HUES6 (cell line): ENCODE data around the gene GRID1.

Experiments
- H3K27ac ChIP-seq: 2 replicates; pipeline ENCODE4 v1.7.0; 2013; ENCODE audit warnings: low read depth, mild to moderate bottlenecking, low read length, inconsistent platforms
- H3K27me3 ChIP-seq: 2 replicates; pipeline ENCODE4 v1.6.1; 2013; ENCODE audit warnings: low read length; ENCODE audit not compliant: control insufficient read depth, insufficient read depth
- H3K36me3 ChIP-seq: 2 replicates; pipeline ENCODE4 v1.6.1; 2013; ENCODE audit warnings: low read length; ENCODE audit not compliant: control insufficient read depth, insufficient read depth
- H3K4me1 ChIP-seq: 2 replicates; pipeline ENCODE4 v1.6.1; 2013; ENCODE audit warnings: low read length; ENCODE audit not compliant: control insufficient read depth, insufficient read depth
- H3K4me3 ChIP-seq: 2 replicates; pipeline ENCODE4 v1.5.1; 2013; ENCODE audit warnings: low read depth, low read length
- H3K9ac ChIP-seq: one replicate; pipeline ENCODE4 v1.6.1; 2013; ENCODE audit warnings: mild to moderate bottlenecking, low read length
- H3K9me3 ChIP-seq: 2 replicates; pipeline ENCODE4 v1.6.1; 2013; ENCODE audit warnings: low read depth, low read length; ENCODE audit not compliant: control insufficient read depth, insufficient read depth

GRID1 gene

DNA sequence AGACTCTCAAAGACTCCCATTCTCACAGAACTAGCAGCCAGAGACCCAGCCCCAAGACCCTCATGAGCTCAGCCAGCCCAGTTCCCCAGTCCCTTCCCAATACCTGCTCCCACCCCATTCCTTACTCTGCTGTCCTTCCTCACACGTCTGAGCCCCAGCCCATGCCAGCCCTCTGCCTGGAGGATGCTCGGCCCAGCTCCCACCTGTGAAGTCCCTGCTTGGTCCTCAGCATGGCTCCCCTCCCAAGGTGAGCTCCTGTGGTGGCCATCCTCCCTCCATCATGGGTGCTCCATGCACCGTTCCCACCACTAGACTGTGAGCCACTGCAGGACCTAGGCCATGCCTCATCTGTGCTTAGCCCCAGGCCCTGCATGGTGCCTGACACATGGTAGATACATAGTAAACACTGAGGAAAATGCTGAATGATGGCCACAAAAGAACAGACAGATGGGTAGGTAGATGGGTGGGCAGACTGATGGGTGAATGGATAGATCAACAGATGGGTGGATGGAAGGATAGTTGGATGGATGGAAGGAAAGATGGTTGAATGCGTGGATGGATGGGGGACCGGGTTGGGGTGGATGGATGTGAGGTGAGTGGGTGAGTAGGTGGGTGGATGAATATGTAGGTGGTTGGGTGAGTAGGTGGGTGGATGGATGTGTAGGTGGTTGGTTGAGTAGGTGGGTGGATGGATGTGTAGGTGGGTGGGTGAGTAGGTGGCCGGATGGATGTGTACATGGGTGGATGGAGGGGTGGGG lies 138.9 kb downstream of the GRID1 start:
- H3K9ac ChIP-seq: no peak overlapping the region
- peaks cover 15% of the 10 kb centered on the region for H3K4me1 ChIP-seq
- H3K27me3 ChIP-seq: no peaks in the 10 kb centered on the region
- H3K9me3 ChIP-seq: no peaks in the 10 kb centered on the region
- H3K36me3 ChIP-seq: no peaks in the 10 kb centered on the region
- H3K27ac ChIP-seq: no peak overlapping the region
- H3K4me3 ChIP-seq: no peak overlapping the region

DNA sequence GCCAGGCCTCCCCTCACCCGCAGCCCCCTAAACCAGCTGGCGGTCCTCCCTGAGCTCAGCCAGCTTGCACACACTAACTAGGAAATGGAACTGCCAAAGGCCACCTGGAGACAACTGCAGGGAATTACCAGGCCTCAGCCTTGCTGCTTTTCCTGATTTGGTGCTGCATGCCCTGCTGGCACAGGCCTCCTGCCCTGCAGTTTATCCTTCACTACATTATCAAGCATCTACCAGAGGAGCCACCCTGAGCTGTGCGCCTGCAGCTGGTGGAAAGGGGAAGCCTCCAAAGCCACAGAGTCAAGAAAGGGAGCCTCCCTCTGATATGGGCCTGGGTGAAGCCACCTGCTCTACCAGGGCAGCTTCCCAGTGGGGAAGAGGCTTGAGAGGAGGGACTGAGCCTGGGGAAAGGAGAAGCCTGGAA lies 139.8 kb downstream of the GRID1 start:
- Histone ChIP-seq H3K4me1 (peaks cover 13% of the 10 kb centered on the region; the same call in 1 of the 2 replicates), H3K27ac (no peak overlapping the region), H3K36me3 (no peaks in the 10 kb centered on the region), H3K4me3 (no peak overlapping the region), H3K9me3 (no peaks in the 10 kb centered on the region), H3K9ac (no peak overlapping the region), H3K27me3 (no peaks in the 10 kb centered on the region)

DNA sequence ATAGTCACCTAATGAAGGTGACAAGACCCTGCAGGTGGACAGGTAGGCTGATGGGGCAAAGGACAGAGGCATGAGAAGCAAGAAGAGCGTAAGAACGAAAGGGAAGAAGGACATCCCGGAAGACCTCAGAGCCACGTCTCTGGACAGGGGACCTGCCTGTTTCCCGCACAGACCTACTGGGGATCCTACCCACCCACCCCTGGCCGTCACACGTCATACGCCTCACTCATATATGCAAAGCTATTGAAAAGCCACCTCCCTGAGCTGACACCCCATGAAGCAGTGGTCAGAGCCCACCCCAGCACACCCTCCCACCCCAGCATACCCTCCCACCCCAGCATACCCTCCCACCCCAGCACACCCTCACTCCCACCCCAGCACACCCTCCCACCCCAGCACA lies 140.6 kb downstream of the GRID1 start:
- Histone ChIP-seq H3K4me3 (no peak overlapping the region), H3K27ac (no peak overlapping the region), H3K36me3 (no peaks in the 10 kb centered on the region), H3K27me3 (no peaks in the 10 kb centered on the region), H3K9ac (no peak overlapping the region), H3K4me1 (peaks cover 20% of the 10 kb centered on the region; the same call in 1 of the 2 replicates), H3K9me3 (no peaks in the 10 kb centered on the region)

DNA sequence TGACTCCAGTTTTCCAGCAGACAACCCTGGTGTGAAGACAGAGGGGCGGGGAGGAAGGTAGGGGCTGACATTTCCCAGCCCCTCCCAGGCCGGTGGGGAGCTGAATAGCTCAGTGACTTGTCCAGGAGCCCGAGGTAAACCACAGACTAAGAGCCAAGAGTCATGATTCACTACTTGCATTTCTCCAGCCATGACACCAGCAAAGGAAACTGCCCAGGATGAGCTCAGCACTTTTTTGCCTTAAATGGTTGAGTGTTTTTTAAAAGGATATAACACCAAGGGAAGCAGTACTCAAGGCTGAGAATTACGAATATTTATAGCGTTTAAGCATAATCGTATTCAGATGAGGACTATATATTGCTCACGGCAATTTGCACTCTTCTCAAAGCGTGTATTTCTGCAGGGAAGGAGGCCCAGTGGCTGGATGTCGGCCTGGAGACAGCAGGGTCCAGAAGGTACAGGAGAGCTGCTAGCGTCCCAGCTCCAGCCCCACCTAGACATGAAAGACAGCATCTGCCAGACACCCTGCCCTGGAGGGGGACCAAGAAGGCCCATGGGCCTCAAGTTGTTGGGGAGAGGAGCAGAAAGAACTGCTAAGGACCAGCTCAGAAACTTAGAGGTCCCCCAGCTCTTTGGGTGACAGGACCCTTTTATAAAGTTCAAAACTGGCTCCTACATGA lies 141.4 kb downstream of the GRID1 start:
- Histone ChIP-seq H3K27me3 (no peaks in the 10 kb centered on the region), H3K4me3 (no peak overlapping the region), H3K9me3 (no peaks in the 10 kb centered on the region), H3K27ac (no peak overlapping the region), H3K36me3 (no peaks in the 10 kb centered on the region), H3K9ac (no peak overlapping the region), H3K4me1 (peaks cover 20% of the 10 kb centered on the region; the same call in 1 of the 2 replicates)

DNA sequence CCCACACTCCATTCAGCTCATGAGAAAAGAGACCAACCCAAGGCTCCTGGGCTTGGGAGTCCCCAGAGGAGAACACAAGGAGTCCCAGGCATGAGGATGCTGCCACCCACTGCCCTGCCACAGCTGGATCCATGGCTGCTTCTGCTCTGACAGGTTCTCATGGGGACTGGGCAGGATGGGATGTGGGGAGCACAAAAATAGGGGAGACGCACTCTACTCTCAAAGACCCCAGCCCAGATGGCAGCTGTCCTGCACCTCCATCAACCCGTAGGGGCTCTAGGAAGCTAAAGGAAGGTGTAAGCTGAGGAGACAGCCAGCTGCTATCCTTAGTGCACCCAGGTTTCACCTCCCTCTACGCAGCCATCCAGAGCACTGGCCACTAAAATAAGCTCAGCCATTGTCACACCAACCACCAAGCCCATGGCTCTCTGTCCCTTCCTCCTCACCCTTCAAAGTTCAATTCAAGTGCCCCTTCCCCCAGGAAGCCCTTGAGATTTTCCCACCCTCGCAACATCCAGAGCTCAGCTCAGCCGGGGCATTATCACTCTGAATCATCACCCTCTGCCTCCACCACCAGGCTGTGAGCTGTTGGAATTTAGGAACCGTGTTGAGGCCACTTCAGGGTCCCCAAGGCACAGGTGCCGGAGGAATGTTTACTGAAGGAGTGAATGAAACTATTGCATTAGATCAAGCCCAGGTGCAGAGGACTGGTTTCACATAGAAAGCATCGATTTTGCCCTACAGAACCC lies 142.1 kb downstream of the GRID1 start:
- H3K9me3 ChIP-seq: no peaks in the 10 kb centered on the region
- no peaks in the 10 kb centered on the region for H3K36me3 ChIP-seq
- no peak overlapping the region for H3K9ac ChIP-seq
- no peak overlapping the region for H3K4me3 ChIP-seq
- H3K4me1 ChIP-seq: peaks cover 20% of the 10 kb centered on the region; the same call in 1 of the 2 replicates
- no peaks in the 10 kb centered on the region for H3K27me3 ChIP-seq
- H3K27ac ChIP-seq: no peak overlapping the region

DNA sequence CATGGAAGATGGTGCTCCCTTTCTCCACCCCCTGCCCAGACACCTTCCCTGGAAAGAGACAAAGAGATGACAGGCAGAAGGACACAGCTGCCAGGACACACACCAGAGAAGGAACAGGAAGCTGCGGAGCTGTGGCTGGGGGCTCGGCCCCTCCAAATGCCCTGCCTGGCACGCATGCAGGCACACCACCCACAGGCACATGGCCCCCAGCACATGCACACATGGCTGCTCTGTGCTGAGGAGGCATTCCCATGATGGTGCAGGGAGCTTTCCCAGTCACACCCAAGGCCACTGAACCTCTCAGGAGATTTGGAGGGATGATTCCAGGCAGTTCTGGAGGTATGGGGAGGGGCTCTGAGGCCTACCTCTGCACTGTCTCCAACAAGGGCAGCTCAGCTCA lies 143.3 kb downstream of the GRID1 start:
- no peak overlapping the region for H3K4me3 ChIP-seq
- H3K27me3 ChIP-seq: no peaks in the 10 kb centered on the region
- no peak overlapping the region for H3K9ac ChIP-seq
- H3K27ac ChIP-seq: no peak overlapping the region
- no peaks in the 10 kb centered on the region for H3K9me3 ChIP-seq
- H3K36me3 ChIP-seq: no peaks in the 10 kb centered on the region
- H3K4me1 ChIP-seq: peaks cover 20% of the 10 kb centered on the region; the same call in 1 of the 2 replicates

DNA sequence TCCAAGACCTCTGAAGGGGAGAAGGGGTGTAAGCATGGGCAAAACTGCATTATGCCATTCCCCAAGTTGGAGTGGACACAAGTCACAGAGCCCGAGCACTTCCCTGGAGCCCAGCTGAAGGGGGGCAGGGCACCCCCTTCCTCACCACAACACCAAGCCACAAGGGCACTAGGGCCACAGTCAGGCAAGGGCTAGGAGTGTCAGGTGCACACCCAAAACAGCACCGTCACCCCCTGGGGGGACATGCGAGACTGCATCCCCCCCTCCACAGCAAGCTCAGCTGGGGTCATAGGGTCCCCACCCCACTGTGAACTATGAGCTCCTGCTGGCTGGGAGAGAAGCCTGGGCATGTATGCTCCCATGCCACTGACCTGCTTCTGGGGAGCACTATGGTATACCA lies 143.9 kb downstream of the GRID1 start:
- no peak overlapping the region for H3K9ac ChIP-seq
- H3K9me3 ChIP-seq: no peaks in the 10 kb centered on the region
- no peak overlapping the region for H3K27ac ChIP-seq
- no peak overlapping the region for H3K4me3 ChIP-seq
- H3K4me1 ChIP-seq: peaks cover 20% of the 10 kb centered on the region; the same call in 1 of the 2 replicates
- no peaks in the 10 kb centered on the region for H3K36me3 ChIP-seq
- no peaks in the 10 kb centered on the region for H3K27me3 ChIP-seq

DNA sequence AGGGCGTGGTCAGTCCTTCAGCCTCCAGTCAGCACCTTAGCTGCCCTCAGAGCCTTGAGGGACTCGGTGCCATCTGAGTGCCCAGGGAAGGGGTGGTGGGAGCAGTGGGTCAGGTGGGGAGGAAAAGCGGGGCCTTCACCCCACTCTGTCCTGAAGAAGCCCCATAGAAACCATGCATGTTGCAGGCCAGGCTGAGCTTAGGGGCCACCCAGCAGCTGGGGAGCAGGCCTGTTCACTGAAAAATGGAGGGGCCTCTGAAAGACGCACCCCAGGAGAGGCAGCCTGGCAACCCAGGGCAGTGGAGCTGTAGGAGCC lies 144.3 kb downstream of the GRID1 start:
- Histone ChIP-seq H3K9me3 (no peaks in the 10 kb centered on the region), H3K4me1 (peaks cover 20% of the 10 kb centered on the region; the same call in 1 of the 2 replicates), H3K27ac (no peak overlapping the region), H3K27me3 (no peaks in the 10 kb centered on the region), H3K9ac (no peak overlapping the region), H3K4me3 (no peak overlapping the region), H3K36me3 (no peaks in the 10 kb centered on the region)

DNA sequence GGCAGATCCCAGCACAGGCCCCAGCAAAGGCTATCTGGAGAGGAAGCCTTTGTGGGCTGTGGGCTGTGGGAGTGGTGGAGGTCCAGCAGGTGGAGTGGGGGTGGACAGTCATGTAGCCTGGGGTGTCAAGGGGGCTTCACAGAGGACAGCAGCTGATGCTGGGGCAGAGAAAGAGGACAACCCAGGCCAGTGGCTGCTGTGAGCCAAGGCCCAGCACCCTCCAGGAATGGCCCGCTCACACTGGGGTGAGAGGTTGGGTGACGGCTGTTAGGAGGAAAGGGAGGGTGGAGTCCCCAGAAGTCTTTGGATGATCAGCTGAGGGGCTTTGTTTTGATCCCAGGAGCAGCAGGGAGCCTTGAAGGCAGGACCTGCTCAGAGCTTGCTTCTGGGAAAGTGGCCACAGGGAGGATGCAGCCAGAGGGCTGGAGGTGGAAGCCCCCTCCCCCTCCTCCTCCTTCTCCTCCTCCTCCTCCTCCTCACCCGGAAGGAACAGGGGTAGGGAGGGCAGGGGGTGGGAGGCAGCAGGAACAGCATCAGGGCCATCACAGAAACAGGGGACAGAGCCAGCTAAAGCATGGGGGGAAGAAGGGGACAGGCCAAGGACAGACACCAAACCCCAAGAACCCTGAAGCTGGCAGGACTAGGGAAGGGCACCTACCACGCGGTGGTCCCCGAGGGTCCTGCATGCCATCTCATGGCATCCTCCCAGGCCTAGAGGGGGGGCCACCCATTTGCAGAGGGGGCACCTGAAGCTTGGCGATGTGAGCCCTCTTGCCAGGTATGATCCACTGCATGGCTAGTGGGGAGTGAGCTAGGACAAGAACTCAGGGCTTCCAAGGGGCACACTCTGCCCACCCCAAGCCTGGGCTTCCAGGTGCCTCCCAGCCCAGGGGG lies 144.9 kb downstream of the GRID1 start:
- H3K4me3 ChIP-seq: no peak overlapping the region
- H3K36me3 ChIP-seq: no peaks in the 10 kb centered on the region
- H3K4me1 ChIP-seq: peaks cover 20% of the 10 kb centered on the region; the same call in 1 of the 2 replicates
- no peaks in the 10 kb centered on the region for H3K9me3 ChIP-seq
- no peak overlapping the region for H3K9ac ChIP-seq
- H3K27ac ChIP-seq: no peak overlapping the region
- no peaks in the 10 kb centered on the region for H3K27me3 ChIP-seq

DNA sequence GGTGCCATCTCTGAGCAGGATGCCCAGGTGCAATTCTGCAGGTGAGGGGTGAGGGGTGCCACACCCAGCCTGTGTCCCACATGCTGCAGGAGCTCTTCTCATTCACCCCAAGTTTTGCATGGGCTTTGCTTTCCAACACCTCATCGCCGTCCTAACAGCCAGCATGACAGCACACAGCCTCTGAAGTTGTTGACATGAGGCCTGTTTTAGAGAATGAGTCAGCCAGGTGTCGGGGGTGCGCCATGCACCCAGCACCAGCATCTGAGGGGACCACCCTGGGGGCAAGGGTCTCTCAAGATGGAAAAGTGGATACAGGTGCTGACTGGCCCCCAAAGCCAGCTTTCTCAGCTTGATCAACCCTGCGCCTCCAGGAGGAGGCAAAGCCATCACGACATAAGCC lies 146.0 kb downstream of the GRID1 start:
- H3K27me3 ChIP-seq: no peaks in the 10 kb centered on the region
- H3K9me3 ChIP-seq: no peaks in the 10 kb centered on the region
- no peaks in the 10 kb centered on the region for H3K36me3 ChIP-seq
- no peak overlapping the region for H3K4me3 ChIP-seq
- H3K27ac ChIP-seq: no peak overlapping the region
- H3K4me1 ChIP-seq: peaks cover 20% of the 10 kb centered on the region; the same call in 1 of the 2 replicates
- H3K9ac ChIP-seq: no peak overlapping the region
